ENCODE data around the gene SIGLEC14. TPM values are rescaled to one million over a fixed set of nuclear protein-coding genes. Genes with fewer than 3 reads are reported as not detected.
"Not testable (repeated sequence)": the region's sequence is repeated elsewhere in the genome, so short reads cannot be mapped to it uniquely, and the experiment has no call there.

SIGLEC14 gene, protein sequence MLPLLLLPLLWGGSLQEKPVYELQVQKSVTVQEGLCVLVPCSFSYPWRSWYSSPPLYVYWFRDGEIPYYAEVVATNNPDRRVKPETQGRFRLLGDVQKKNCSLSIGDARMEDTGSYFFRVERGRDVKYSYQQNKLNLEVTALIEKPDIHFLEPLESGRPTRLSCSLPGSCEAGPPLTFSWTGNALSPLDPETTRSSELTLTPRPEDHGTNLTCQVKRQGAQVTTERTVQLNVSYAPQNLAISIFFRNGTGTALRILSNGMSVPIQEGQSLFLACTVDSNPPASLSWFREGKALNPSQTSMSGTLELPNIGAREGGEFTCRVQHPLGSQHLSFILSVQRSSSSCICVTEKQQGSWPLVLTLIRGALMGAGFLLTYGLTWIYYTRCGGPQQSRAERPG
- polyA plus RNA-seq (2012; ENCODE audit: low read depth, missing spikeins), result not detected

DNA sequence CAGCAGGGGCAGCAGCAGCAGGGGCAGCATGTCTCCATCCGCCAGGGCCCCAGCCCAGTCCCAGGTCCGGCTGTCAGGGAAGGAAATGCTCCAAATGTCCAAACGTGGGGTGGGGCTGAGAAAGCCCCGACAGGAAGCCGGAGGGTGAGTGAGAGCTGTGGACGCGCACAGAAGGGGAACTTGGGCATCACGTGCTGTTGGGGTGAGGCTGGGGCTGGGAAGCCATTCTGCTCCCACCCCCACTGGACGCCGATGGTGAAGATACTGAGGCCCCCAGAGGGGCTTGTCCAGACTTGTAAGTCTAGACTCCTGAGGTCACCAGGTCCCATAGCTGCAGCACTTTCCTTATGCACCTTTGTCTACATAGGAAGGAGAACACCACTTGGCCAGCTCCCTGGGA lies at the start of gene SIGLEC14:
Gene SIGLEC14 (minus strand): TSS at position 96 of the 400 bp plus-strand sequence. CDS start 66 bp downstream, at position 30.
- not testable (repeated sequence) for DNase-seq (ENCODE audit: insufficient read length, low spot score)
- FAIRE-seq, result peak; percentile 90

DNA sequence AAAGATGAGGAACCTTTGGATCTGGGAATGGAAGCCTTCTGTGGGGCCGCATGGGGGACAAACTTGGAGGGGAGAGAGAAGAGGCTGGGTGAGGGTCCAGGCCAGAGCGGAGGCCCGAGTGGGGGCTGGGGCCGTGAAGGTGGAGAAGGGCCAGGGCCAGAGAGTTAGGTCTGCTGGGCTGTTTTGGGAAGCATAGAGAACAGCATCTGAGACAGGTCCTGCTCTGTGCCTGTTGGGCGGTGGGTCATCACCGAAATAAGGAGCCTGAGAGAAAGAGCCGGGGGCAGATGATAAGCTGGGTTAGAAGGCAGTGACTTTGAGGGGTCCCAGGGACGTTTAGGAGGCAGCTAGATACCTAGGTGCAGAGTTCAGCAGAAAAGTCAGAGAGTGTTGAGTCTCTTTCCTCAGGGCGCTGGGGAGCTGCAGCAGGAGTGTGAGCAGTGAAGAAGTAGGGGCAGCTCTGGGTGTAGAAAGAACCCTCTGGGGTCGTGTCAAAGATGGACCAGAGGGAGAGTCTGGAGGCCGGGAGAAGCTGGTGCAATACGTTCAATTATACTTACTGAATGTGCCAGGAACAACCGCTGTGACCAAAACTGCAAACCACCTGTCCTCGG lies 49.2 kb upstream of the SIGLEC14 start:
- no peak for TF ChIP-seq POLR2AphosphoS5 (IDR thresholded peaks at IDR 0.05; ENCODE audit: low read depth, low read length)
- no peak for TF ChIP-seq POU2F2 (IDR thresholded peaks at IDR 0.05; ENCODE audit: low read depth, low read length)
- TF ChIP-seq SPI1 (IDR thresholded peaks at IDR 0.05; ENCODE audit: low read depth, low read length), result no peak
- no peak for TF ChIP-seq PAX5 (IDR thresholded peaks at IDR 0.05; ENCODE audit: insufficient read depth, low read length, severe bottlenecking)
- TF ChIP-seq TAF1 (IDR thresholded peaks at IDR 0.05; ENCODE audit: low read depth, low read length), result no peak
- no peak for TF ChIP-seq POLR2A (IDR thresholded peaks at IDR 0.05; ENCODE audit: low read depth, low read length)
- FAIRE-seq (no peak), DNase-seq (ENCODE audit: insufficient read length, low spot score) (no peak)

DNA sequence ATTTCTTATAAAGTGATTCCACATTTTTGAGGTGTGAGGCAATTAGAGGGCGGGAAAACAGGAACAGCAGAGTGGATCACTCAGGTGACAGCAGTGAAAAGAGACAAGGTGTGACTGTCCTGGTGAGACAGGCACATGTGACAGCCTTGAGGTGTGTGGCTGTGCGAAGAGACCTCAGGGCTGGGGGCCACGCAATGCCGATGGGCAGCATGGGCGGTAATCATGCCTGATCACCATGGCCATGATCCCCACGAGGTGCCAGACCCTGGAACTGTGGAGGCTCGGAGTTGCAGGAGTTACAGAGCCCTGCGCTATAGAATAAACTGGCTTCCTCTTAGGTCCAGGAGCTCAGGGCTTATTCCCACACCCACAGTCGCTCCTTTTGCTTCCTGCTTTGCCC lies 48.5 kb upstream of the SIGLEC14 start:
- FAIRE-seq, result no peak
- TF ChIP-seq POLR2AphosphoS5 (IDR thresholded peaks at IDR 0.05; ENCODE audit: low read depth, low read length), result no peak
- TF ChIP-seq TAF1 (IDR thresholded peaks at IDR 0.05; ENCODE audit: low read depth, low read length), result no peak
- TF ChIP-seq POLR2A (IDR thresholded peaks at IDR 0.05; ENCODE audit: low read depth, low read length), result no peak
- TF ChIP-seq PAX5 (IDR thresholded peaks at IDR 0.05; ENCODE audit: insufficient read depth, low read length, severe bottlenecking), result no peak
- TF ChIP-seq POU2F2 (IDR thresholded peaks at IDR 0.05; ENCODE audit: low read depth, low read length), result no peak
- no peak for TF ChIP-seq SPI1 (IDR thresholded peaks at IDR 0.05; ENCODE audit: low read depth, low read length)
- DNase-seq (ENCODE audit: insufficient read length, low spot score), result no peak

DNA sequence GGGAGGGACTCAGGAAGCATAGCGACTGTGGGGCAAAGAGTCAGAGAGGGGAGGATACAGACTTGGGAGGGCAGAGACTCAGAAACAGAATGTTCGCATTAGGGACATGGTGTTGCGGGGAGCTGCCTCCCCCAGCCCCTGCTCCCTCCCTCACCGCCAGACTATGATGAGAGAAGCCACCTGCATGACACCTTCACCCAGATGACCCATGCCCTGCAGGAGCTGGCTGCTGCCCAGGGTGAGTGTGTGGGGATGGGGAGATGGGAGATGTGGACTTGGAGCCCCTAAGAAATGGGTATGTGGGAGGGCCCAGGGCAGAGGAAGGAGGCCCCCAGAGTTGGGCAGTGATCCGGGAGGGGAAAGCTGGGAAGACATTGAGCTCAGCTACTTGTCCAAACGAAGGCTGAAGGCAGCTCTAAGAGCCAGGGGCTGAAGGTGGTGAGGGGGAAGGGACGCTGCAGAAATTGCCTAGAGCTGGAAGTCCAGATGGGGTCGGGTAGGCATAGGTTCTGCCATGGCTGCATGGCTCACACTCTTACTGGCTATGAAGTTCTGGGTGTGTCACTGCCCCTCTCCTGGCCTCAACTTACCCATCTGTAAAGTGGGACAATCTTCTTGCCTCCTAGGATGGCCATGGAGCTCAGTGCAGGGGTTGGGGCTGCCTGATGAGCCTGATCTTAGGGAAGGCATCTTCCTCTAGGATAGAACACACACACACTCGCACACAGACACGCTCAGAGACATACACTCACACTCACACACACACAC lies 47.9 kb upstream of the SIGLEC14 start:
- TF ChIP-seq TAF1 (IDR thresholded peaks at IDR 0.05; ENCODE audit: low read depth, low read length), result no peak
- no peak for TF ChIP-seq PAX5 (IDR thresholded peaks at IDR 0.05; ENCODE audit: insufficient read depth, low read length, severe bottlenecking)
- no peak for TF ChIP-seq POU2F2 (IDR thresholded peaks at IDR 0.05; ENCODE audit: low read depth, low read length)
- no peak for TF ChIP-seq SPI1 (IDR thresholded peaks at IDR 0.05; ENCODE audit: low read depth, low read length)
- no peak for TF ChIP-seq POLR2AphosphoS5 (IDR thresholded peaks at IDR 0.05; ENCODE audit: low read depth, low read length)
- TF ChIP-seq POLR2A (IDR thresholded peaks at IDR 0.05; ENCODE audit: low read depth, low read length), result no peak
- no peak for DNase-seq (ENCODE audit: insufficient read length, low spot score)
- FAIRE-seq, result no peak

DNA sequence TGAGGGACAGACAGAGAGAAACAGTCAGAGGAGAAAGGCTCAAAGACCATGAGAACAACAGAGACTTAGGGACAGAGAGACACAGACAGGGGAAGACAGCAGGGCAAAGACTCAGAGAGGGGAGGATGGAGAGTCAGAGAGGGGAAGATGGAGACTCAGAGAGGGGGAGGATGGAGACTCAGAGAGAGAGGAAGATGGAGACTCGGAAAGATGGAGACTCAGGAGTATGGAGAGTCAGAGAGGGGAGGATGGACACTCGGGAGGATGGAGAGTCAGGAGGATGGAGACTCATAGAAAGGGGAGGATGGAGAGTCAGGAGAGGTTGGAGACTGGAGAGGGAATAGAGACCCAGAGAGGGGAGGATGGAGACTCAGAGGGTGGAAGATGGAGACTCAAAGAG lies 47.2 kb upstream of the SIGLEC14 start:
- TF ChIP-seq SPI1 (IDR thresholded peaks at IDR 0.05; ENCODE audit: low read depth, low read length), result no peak
- FAIRE-seq, result no peak
- DNase-seq (ENCODE audit: insufficient read length, low spot score), result no peak

DNA sequence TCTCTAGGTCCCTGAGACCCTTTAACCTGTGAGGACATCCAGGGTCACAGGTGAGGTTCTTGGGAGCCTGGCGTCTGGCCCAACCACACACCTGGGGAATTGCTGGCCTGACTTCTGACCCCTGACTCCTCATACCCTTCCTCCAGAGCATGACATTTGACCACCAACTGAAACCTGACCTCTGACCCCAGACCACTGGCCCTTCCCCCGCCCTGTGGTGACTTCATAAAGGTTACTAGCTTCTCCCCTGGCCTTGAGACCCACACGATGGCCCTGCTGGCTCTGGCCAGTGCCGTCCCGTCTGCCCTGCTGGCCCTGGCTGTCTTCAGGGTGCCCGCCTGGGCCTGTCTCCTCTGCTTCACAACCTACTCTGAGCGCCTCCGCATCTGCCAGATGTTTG lies 46.6 kb upstream of the SIGLEC14 start, which contains the start of gene SPACA6:
Gene SPACA6 (plus strand): TSS at position 71 of the 400 bp plus-strand sequence. CDS start 197 bp downstream, at position 268.
- TF ChIP-seq SPI1 (IDR thresholded peaks at IDR 0.05; ENCODE audit: low read depth, low read length) (no peak), POLR2AphosphoS5 (IDR thresholded peaks at IDR 0.05; ENCODE audit: low read depth, low read length) (no peak), PAX5 (IDR thresholded peaks at IDR 0.05; ENCODE audit: insufficient read depth, low read length, severe bottlenecking) (no peak), POU2F2 (IDR thresholded peaks at IDR 0.05; ENCODE audit: low read depth, low read length) (no peak), TAF1 (IDR thresholded peaks at IDR 0.05; ENCODE audit: low read depth, low read length) (no peak), POLR2A (IDR thresholded peaks at IDR 0.05; ENCODE audit: low read depth, low read length) (no peak)
- FAIRE-seq (no peak), DNase-seq (ENCODE audit: insufficient read length, low spot score) (no peak)

DNA sequence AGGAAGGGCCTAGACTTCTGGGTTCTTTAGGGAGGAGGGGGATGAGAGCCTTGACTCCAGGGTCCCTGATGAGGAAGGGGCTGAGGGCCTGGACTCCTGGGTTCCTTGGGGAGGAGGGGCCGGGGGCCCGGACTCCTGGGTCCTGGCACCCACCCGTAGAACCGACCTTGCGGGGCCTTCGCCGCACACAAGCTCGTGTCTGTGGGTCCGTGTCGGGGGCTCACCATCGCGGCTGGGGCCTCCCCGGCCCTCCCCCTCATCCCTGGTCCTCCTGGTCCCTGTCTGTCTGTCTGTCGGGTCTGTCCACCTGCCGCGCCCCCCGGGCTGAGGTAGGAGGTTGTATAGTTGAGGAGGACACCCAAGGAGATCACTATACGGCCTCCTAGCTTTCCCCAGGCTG lies 45.8 kb upstream of the SIGLEC14 start:
- DNase-seq (ENCODE audit: insufficient read length, low spot score) (no peak), FAIRE-seq (no peak)
- no peak for TF ChIP-seq POU2F2 (IDR thresholded peaks at IDR 0.05; ENCODE audit: low read depth, low read length)
- TF ChIP-seq POLR2AphosphoS5 (IDR thresholded peaks at IDR 0.05; ENCODE audit: low read depth, low read length), result no peak
- no peak for TF ChIP-seq POLR2A (IDR thresholded peaks at IDR 0.05; ENCODE audit: low read depth, low read length)
- no peak for TF ChIP-seq PAX5 (IDR thresholded peaks at IDR 0.05; ENCODE audit: insufficient read depth, low read length, severe bottlenecking)
- no peak for TF ChIP-seq TAF1 (IDR thresholded peaks at IDR 0.05; ENCODE audit: low read depth, low read length)
- TF ChIP-seq SPI1 (IDR thresholded peaks at IDR 0.05; ENCODE audit: low read depth, low read length), result no peak

DNA sequence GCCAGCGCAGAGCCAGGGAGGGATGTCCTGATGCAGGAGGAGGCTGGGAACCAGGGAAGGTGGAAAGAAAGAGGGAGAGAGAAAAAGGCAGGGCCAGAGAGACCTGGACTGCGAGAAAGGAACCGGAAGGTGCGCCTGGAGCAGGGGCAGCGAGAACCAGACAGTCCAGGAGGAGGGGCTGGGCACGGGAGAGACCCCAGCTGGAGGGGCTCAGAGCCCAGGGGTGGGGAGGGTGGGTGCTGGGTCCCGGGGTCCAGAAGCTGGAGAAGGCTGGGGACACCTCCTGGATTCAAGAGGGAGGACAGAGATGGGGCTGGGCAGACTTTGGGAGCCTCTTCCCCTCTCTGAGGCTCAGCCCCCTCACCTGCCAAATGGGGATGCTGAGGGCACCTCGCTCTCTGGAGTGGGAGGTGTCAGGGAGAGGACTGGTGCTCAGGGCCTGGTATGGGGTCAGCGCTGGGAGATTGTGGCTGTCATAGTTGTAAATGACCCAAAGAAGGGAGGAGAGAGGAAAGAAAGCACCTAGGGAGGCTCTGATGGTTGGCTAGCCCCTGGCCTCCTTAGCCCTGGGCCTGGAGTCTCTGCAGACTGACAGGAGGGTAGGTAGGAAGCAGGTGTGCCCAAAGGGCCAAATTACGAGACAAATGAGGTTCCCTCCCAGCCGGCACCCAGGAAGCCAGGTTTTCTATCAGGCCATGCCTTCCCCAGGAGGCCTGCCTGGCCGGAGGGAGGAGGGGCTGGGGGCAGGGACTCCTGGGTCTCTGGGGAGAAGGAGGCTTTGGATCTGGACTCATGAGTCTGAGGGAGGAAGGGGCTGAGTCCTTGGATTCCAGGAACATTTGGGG lies 45.2 kb upstream of the SIGLEC14 start:
- no peak for DNase-seq (ENCODE audit: insufficient read length, low spot score)
- FAIRE-seq, result no peak
- TF ChIP-seq POU2F2 (IDR thresholded peaks at IDR 0.05; ENCODE audit: low read depth, low read length) (no peak), SPI1 (IDR thresholded peaks at IDR 0.05; ENCODE audit: low read depth, low read length) (no peak), PAX5 (IDR thresholded peaks at IDR 0.05; ENCODE audit: insufficient read depth, low read length, severe bottlenecking) (no peak), POLR2AphosphoS5 (IDR thresholded peaks at IDR 0.05; ENCODE audit: low read depth, low read length) (no peak), TAF1 (IDR thresholded peaks at IDR 0.05; ENCODE audit: low read depth, low read length) (no peak), POLR2A (IDR thresholded peaks at IDR 0.05; ENCODE audit: low read depth, low read length) (no peak)
